ENCODE results near the gene PTPRN2.

Gene PTPRN2

DNA sequence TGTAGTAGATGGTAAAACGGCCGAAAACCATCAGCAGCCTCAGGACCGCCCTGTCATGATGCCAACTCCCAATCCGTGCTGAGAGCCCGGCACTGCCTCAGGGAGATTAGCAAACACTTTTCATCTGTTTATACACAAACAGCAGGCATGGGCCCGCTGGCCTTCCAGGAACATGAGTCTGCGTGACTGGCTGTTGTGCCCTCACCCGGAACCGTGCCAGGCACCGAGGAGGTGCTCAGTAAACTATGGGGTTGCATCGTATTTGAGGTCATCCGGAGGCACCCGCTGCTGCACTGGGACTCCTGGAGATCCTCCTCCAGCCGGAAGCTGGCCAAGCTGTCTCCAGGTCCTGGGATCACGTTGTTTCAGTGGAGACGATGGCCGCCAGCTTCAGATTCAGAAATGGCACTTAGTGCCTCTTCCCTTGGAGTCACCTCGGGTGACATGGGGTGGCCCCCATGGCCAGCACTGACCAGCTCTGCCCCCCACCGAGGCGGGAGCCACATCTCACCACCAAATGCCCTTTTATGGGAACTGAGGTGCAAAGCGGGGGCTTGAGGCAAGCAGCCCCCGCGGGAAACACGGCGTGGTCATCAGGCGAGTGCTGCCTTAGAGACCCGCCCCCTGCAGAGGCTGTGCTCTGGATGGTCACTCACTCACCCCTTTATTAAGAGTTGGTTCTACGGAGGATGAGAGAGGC is 585.9 kb downstream of the PTPRN2 start:
- DNase-seq (ENCODE audit: low read depth) = no peak
- TF ChIP-seq, protein P1, sequence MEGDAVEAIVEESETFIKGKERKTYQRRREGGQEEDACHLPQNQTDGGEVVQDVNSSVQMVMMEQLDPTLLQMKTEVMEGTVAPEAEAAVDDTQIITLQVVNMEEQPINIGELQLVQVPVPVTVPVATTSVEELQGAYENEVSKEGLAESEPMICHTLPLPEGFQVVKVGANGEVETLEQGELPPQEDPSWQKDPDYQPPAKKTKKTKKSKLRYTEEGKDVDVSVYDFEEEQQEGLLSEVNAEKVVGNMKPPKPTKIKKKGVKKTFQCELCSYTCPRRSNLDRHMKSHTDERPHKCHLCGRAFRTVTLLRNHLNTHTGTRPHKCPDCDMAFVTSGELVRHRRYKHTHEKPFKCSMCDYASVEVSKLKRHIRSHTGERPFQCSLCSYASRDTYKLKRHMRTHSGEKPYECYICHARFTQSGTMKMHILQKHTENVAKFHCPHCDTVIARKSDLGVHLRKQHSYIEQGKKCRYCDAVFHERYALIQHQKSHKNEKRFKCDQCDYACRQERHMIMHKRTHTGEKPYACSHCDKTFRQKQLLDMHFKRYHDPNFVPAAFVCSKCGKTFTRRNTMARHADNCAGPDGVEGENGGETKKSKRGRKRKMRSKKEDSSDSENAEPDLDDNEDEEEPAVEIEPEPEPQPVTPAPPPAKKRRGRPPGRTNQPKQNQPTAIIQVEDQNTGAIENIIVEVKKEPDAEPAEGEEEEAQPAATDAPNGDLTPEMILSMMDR (conservative IDR thresholded peaks at IDR 0.05; ENCODE audit: low read depth, low read length) = no peak
- no peak overlapping the region for H3K4me3 ChIP-seq (ENCODE audit: low read depth, low read length)

DNA sequence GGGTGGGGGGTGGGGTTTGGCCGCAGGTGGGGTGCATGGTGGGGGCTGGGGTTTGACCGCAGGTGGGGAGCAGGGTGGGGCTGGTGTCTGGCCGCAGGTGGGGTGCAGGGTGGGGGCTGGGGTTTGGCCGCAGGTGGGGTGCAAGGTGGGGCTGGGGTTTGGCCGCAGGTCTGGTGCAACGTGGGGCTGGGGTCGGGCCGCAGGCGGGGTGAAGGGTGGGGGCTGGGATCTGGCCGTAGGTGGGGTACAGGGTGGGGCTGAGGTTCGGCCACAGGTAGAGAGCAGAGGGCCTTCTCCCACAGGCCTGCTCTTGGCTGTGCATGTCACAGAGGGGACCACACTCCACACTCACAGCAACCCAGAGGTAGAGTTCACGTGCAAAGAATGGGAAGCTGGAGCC is 586.6 kb downstream of the PTPRN2 start:
- no peak overlapping the region for H3K4me3 ChIP-seq (ENCODE audit: low read depth, low read length)
- no peak for DNase-seq (ENCODE audit: low read depth)
- TF ChIP-seq, protein P1 (conservative IDR thresholded peaks at IDR 0.05; ENCODE audit: low read depth, low read length) = no peak

DNA sequence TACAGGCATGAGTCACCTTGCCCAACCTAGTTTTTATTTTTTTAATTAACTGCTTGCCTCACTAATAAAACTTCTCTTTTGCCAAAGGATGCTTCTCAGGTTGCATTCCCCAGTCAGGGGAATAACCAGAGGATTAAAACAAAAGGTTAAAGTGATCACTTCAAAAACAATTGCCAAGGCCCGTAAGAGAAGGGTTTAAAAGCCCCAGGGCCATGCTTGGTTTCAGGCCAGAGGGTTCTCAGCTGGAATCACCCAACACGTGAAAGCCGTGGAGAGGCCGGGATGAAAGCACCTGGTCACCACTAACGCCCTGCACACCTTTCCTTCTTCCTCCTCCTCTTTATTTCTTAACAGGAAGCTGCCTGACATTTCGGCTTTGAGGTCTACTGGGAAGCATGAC is 587.5 kb downstream of the PTPRN2 start:
- TF ChIP-seq, protein P1 (conservative IDR thresholded peaks at IDR 0.05; ENCODE audit: low read depth, low read length) = no peak
- H3K4me3 ChIP-seq (ENCODE audit: low read depth, low read length) = no peak overlapping the region
- no peak for DNase-seq (ENCODE audit: low read depth)

GRCh38 chr7:157998884-157999552 is 588.6 kb downstream of the PTPRN2 start:
- no peak for DNase-seq (ENCODE audit: low read depth)
- H3K4me3 ChIP-seq (ENCODE audit: low read depth, low read length) = no peak overlapping the region
- TF ChIP-seq, protein P1 (conservative IDR thresholded peaks at IDR 0.05; ENCODE audit: low read depth, low read length) = no peak

DNA sequence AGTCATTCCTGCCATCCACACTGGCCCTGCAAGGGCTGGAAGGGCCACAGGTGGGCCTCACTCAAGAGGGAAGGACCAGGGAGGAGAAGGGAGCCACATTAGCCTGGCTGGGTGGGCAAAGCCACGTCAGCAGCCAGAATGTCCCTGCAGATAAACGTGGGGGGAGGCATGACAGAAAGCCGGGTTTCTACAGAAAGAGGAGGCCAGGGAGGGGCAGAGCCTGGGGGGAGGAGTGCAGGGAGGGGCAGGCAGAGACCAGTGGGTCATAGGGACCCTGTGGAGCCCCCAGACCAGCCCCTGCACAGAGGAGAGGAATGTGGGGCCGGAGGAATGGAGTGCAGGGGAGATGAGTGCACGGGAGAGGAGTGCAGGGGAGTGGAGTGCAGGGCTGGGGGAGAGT is 590.2 kb downstream of the PTPRN2 start:
- DNase-seq (ENCODE audit: low read depth) = no peak
- TF ChIP-seq, protein P1 (conservative IDR thresholded peaks at IDR 0.05; ENCODE audit: low read depth, low read length) = no peak
- no peak overlapping the region for H3K4me3 ChIP-seq (ENCODE audit: low read depth, low read length)

DNA sequence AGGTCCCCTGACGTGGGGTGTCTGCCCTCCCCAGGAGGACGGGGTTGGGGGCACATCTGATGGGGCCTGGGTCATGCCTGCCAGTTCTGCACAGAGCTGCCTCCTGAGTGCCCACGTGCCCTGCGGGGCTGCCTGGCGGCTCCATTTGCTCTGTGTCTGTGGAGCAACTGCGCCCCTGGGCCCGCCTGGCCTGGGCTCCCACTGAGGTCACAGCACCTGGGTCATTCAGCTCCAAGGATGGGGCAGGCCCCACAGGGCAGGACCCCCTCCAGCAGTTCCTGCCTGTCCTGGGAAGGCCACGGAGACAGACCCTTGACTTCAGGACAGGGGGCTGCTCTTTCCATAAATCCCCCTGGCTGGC is 590.6 kb downstream of the PTPRN2 start:
- no peak for DNase-seq (ENCODE audit: low read depth)
- TF ChIP-seq, protein P1 (conservative IDR thresholded peaks at IDR 0.05; ENCODE audit: low read depth, low read length) = no peak
- H3K4me3 ChIP-seq (ENCODE audit: low read depth, low read length) = no peak overlapping the region

All from choroid plexus epithelial cell (primary cell).